SKM-1 (cell line): ENCODE results near the gene CHST9.
"Not testable (repeated sequence)": the region's sequence is repeated elsewhere in the genome, so short reads cannot be mapped to it uniquely, and the experiment has no call there.

ENCODE experiments used
- DNase-seq: peaks from one replicate; lab custom pipeline; 2025; ENCODE audit not compliant: unreplicated experiment; lab: John Stamatoyannopoulos, UW

Gene CHST9

DNA sequence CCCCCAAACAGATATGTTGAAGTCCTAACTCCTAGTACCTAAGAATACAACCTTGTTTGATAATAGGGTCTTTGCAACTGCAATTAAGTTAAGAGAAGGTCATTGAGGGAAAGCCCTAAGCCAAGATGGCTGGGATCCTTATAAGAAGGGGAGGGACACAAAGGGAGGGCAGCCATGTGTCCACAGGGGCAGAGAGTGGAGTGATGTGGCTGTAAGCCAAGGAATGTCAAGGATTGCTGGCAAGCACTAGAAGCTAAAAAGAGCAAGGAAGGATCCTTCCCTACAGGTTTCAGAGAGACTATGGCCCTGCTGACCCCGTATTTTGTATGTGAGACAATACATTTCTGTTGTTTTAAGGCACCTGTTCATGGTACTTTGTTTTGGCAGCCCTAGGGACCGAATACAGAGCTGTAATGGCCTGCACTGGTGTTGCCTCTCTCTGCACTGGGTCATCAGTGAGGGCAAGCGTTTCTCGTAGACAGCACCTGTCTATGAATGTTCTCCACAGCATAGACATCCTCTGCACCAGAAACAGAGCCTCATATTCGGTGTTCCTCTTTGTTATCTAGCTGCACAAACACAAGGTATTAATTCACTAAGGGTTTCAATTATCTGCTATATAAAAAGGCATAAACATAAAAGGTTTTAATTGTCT lies 244.2 kb downstream of the CHST9 start:
- DNase-seq, result no peak

DNA sequence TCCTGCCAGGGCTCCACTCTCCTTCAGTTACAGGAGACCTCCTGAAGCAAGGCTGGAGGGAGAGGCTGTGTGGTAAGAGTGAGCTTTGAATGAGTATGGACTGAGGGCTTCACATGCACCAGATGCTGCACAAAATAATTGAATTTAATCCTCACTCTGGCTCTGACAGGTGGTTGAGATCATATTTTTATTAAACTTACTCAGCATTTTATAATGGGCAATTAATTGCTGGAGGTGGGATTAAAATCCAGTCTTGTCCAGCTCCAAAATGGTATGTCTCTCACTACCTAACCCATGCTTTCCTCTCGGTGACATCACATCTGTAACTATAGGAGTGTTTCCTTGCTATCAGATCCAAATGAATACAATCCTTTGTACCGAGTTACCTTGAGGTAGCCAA lies 253.4 kb downstream of the CHST9 start:
- DNase-seq, result no peak

DNA sequence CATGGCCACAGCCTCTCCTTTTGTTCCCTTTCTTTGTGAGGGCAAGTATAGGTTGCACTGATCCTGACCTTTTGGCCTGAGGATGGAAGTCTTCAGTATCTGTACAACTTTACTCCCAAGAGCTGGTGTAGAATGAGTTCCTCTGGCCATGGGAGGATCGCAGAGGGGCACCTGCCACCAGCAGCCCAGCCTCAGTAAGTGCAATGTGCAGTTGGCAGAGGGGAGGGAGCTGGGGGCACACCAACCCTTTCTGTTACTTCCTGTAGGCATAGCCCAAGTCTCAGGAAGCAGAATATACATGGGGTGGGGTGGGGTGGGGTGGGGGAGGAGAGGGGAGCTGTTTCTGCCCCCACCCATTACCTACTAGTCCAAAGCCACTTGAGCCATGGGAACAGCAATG lies 254.5 kb downstream of the CHST9 start:
- DNase-seq, result no peak

DNA sequence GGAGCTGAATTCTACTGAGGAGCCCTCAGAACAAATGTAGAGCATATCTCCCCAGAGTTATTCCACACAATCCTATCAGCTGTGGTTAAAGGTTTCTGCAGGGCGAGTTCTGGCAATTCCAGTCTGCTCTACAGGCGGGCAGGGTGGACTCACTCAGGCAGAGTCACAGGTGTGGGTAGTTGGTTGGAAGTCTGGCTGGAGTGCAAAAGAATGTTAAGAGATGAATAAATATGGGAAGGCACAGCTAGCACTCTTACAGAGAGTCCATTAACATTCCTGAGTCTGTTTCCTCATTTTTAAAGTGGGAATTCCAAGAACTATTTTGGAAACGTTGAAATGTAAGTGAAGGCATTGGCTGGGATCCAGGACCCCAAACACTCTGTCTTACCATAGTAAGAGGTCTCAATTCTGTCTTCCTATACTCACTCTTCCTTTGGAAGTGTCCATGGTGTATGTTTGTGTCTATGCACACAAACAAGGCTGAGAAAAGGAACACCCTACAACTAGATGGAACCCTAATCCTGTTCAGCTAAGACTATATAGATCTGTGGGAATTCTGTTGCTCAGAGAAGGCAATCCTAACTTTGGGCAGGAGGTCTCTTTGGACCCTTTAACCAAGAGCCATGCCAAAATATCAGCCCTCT lies 256.3 kb downstream of the CHST9 start:
- DNase-seq, result no peak

DNA sequence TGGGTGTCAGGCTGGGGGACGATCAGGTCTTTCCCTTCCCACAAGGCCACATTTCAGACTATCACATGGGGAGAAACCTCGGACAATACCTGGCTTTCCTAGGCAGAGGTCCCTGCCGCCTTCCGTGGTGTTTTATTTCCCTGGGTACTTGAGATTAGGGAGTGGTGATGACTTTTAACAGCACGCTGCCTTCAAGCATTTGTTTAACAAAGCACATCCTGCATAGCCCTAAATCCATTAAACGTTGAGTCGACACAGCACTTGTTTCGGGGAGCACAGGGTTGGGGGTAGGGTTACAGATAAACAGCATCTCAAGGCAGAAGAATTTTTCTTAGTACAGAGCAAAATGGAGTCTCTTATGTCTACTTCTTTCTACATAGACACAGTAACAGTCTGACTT lies 257.3 kb downstream of the CHST9 start:
- not testable (repeated sequence) for DNase-seq

DNA sequence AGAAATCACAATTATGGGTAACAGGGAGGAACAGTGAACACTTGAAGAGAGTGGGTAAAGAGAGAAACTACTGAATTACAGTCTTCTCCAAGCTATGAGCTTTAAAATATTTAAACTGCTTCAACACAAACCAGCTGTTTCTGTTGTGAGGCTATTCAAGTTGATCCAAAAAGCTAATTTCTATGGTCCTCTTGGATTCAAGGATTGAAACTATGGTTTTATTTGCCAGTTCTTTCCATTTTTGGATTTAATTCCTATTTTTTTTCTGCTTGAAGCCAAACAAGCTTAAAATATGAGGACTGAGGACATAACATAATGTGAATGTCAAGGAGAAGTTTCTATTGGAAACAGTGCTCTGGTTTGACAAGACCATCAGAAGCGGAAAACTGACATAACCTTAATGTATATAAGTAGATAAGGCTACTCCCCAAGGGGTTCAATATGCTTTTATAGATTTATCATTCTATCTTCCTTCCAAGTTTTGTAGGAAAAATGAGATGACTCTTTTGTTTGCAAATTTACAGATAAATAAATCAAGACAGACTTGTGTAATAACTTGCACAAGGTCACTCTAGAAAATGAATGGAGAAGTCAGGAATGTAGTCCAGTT lies 258.9 kb downstream of the CHST9 start:
- no peak for DNase-seq

DNA sequence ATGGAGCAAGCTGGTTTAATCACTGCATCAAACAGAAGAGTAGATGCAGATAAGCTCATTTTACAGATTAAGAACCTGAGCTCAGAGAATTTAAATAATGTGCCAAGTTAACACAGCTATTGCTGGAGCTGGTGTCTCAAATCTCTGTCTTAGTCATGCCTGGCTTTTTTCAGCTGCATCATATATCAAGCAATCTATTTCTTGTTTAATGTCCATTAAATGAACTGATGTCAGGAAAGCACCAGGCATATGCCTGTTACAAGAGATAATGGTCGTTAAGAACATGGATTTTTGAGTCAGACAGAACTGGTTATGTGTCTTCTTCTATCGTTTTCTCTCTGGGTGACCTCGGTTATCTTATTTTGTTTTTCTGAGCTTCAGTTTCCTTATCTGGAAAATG lies 259.8 kb downstream of the CHST9 start:
- DNase-seq, result no peak

DNA sequence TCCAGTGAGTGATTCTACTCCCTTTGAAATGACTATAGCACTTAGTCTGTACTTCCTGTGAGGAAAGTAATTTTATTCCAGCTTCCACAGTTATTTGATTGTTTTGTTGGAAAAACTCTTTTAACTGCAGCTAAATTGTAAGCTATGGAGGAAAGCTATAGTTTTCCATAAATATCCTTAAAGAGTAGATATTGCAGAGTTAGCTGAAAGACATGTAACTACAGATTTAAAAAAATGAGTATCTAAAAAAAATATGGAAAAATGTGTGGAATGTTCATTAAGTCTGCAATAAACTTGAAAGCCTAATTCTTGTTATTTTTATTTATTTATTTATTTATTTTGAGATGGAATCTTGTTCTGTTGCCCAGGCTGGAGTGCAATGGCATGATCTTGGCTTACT lies 262.8 kb downstream of the CHST9 start:
- no peak for DNase-seq

DNA sequence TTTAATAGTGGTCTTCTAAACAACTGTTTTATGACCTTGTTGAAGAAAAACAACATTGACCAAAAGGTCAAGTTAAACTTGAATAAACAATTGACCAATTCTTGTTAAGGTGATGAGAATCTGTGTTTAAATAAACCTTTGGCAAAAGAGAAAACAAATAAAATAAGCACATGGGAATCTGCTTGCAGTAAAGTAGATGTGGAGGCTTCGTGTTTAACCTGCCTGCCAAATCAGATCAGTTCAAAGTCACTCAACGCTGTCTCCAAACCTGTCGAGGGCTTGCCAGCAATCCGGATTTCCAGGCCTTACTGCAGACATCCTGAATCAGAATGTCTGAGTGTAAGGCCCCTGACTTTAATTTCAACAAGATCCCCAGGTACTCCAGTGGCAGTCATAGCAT lies 264.5 kb downstream of the CHST9 start:
- DNase-seq, result no peak

DNA sequence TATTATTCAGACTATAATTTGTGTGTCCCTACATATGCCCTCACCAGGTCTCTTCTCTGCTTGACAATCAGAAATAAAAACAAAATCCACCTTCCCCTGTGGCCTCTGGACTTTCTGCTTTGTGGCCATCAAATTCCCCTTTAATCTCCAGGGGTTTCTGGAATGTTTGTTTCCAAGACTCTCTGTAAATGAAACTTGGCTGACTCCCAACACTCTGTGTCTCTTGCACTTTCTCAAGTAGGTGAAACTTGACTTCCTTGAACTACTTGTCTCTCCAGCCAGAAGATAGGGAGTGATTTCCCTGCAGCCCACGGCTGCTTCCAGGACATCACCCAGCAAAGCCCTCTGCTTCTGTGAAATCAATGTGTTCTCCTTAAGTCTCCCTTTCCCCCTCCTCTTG lies 265.5 kb downstream of the CHST9 start:
- no peak for DNase-seq

DNA sequence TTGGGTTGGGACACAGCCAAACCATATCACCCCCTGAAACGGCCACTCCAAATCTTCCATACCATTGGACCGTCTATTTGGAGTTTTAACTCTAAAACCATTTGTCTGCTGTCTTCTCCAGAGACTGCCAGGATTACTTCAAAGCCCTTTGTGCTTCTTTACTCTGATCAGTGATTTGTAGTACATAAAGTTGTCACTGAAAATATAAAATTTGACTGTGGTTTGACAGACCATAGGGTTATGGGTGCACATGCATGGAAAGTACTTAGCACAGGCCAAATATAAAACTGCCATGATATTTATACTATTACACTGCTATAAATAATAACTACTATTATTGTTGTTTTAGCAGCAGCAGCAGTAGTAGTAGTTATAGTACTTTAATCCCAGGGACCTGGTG lies 265.9 kb downstream of the CHST9 start:
- DNase-seq, result no peak

DNA sequence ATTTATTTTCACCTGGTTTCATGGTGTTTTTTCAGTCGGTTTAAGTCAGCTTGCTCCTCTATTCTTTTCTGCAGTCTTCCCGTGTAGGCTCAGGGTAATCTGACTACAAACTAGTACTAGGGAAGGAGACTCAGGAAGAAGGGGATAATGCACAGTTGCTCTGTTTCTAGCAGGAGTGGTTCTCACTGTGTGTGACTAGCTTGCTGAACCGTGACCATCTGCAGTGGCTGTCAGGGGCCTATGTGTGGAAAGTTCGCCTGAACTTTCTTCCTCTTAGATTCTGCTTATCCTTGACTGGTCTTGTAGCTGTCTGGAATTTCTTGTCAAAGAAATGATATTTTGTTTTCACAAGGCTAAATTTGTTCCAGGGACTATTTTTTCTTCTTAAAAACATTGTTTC lies 273.3 kb downstream of the CHST9 start:
- no peak for DNase-seq

DNA sequence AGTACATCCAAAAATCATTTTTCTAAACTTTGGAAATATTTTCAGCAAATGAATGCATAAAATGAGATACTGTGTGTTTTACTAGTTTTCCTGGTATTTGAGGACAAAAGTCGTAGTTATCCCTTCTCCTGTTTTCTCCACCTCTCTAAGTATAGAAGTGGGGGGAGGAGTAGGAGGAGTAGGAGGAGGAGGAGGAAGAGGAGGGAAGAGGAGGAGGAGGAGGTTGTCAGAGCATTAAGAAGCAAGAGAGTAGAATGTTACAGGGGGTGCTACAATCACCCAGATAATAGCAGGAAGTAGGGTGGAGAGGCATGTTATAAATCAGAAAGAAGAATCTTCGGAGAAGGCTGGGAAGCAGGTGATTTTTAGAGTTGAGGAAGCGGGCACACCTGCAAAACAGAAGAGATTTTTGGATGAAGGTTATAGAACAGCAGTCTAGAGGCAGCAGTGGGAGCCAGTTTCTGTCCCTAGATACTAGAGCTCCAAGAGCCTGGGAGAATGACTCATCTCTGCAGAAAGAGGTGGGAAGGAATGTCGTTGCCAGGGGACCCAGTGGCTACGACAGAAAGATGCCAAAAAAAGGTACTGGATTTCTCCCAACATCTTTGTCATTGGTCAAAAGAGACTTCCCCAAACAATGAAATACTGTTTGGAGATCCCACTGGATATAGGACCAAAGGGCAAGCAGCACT lies 275.4 kb downstream of the CHST9 start:
- no peak for DNase-seq

DNA sequence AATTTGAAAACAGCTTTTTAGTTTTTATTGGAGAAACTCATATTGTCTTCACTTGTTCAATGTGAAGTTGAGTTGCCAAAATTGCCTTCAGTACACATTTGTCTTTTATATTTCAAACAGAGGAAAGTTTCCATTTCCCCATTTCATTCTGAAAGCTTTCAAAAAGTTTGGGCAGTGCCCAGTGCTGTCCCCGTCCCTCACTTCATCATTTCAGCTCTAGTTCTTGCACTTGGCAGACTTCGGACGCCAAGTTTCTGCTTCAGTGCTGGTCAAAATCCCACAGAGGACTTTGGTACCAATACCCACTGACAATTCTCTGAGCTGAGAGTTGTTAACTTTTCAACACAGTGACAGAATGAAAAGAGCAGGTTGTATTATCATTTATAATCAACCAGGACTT lies 276.2 kb downstream of the CHST9 start:
- DNase-seq, result no peak

DNA sequence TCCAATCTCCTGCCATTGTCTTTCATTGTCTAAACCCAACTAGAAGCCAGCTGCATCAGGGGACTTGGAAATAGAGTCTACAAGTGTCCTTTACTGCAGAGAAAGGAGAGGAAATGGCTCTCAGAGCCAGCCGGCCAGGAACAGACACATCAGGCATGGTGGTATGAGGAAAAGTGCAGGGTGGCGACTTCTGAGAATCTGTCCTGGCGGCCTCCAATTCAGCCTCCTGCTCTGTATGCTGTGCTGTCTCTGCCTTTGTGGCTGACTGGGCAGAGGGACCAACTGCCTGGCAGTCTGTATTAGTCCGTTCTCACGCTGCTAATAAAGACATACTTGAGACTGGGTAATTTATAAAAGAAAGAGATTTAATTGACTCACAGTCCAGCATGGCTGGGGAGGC lies 282.8 kb downstream of the CHST9 start:
- no peak for DNase-seq

DNA sequence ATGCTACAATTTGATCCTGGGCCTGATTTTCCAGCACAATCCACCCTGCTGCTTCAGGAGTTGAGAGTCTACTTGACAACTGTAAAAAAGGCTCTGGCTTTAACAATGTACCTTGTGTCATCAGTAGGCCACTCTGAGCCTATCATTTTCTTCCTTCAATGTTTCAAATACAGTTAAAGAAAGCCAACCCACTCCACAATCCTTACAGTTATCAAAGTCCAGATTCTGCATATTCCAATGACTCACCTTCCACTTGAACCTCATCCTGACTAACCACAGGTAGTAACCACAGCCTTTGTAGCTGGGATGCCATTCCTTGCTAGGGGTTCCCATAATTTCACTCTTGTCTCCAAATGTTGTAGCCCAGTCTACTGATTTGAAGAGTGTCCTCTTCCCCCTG lies 284.1 kb downstream of the CHST9 start:
- no peak for DNase-seq

DNA sequence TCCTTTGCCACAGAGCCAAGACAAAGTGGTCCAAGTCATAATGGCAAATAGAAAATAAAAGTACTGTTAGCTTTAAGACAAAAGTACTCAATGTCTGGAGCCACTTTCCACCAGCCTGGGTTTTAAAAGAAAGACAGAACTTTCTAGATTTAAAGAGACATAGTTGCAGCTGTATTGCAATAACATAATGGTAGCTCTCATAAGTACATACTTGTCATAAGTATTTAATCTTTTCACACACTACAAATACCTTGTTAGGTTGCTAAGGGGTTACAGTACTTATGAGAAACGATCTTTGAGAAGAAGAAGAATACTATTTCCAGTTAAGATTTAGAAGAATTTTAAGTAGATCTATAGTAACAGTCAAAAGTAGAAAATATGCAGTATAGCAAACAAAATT lies 290.7 kb downstream of the CHST9 start:
- no peak for DNase-seq

DNA sequence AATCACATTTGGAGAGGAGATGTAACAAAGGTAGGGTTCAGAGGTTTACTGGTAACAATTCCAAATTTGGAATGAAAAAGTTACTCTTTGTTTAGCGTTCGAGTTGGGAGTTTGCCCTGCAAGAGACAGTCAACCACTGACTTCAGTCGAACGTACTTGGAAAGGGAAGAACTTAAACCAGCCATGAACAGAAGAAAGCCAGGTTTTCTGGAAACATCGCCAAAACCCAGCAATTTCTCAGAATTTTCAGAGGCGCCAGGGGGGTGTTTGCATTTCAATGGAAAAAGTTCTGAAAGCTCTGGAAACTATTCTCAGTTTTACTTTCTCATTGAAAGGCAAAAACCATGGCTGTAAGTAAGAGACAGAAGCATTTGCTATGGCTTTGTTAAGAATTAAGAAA lies 291.1 kb downstream of the CHST9 start:
- no peak for DNase-seq

DNA sequence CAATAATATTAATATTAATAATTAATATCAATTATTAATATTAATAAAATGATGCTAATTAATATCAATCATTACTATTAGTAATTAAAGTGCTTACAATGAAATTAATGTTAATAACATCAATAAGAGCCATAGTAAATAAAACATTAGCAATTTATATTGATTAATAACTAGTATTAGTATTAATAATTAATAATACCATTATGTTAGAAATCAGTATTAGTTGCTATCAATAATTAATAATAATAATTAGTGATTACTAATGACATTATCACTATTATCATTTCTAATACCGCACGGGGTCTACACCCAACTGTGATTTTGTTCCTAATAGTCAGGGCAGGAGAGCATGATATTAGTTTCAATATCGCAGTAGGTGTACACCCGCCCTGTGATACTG lies 296.8 kb downstream of the CHST9 start:
- no peak for DNase-seq

DNA sequence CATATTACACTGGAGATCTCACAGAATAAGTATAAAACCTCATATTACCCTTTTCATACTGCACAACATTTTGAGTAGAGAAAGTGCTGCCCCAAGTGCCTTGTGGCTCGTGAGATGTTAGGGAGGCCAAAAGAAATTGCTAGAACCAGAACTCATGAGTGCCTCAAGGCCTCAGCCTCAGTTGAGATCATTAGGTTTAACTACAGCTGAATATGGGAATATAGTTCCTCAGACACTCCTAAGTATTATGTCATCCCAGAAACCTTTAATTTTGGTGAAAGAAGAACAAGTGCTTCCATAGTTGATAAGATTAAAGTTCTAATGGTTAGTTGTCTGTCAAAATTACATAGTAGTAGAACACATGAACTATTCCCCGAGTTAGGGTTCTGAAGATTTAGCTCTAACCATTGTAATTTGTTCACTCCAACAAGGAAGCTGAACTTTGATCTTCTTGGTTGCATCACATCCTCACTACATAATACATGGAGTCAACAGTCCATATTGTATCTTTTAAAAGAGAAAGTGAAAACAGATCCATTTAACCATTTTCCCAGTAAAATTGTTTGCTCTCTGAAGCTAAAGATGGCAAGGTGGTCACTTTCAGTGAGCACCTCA lies 310.0 kb downstream of the CHST9 start:
- DNase-seq, result no peak

DNA sequence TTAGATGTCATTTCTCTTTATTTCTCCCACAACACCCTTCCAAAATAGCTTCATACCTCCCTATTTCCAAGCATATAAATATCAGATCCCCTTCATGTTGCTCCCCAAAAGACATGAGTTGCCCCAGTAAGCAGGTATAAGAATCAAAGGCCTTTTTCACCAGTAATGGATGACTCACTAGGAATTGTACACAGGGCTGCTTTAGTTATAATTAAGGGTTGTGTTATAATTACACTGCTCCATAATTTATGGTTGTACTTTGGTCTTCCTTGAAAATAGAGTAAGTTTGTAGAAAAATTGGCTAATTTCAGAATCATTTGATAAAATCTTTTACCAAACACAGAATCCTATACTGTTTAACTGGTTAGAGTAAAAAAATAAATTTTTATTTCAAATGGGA lies 310.8 kb downstream of the CHST9 start:
- DNase-seq, result no peak

DNA sequence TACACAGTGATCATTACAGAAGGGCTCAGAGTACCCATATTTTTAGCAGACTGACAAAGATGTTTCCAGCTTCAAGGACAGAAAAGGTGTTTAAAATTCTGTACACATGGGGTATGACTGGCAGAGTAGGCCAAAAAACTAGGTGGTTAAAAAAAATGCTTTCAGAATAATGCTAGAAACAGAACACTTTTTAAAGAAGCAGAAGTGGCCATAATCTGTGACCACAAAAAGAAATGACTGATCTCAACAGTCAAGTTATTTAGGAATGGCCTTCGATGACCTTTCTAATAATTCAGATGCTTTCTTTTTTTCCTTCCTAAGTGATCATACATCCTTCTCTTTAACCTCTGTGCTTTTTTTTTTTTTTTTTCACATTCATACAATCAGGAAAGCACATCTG lies 315.5 kb downstream of the CHST9 start:
- no peak for DNase-seq
